ENCODE measurements around the gene TTC39A. TPM values are rescaled to one million over a fixed set of nuclear protein-coding genes. Genes with fewer than 3 reads are reported as not detected.

Gene TTC39A
- total and polyA plus RNA-seq, 4 experiments from 2014 or later: not detected

DNA sequence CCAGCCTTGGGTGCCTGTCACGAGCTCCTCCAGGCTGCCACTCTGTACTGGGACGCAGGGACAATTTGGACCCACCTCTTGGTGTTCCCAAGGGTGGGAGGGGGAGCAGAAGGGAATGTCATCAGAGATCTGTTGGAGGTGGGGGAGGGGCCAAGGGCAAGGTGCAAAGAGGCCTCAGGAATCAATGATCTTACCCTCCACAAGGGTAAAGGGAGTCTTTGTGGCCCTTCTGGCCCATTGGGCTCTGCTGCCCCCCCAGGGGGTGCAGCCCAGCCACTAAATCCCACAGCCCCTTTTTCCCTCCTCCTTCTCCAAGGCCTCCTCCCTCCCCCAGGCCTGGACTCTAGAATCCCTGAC is 8.5 kb downstream of the TTC39A start:
- H3K27ac ChIP-seq (ENCODE audit: low read depth, low read length): no peak overlapping the region
- Mint-ChIP-seq H3K36me3 (no peaks in the 10 kb centered on the region), H3K27me3 (peaks cover 3 to 5% of the 10 kb centered on the region in 2 donors), H3K9me3 (no peaks in the 10 kb centered on the region), H3K4me1 (no peaks in the 10 kb centered on the region), H3K4me3 (no peak overlapping the region), H3K27ac (no peak overlapping the region)
- intact Hi-C loops (cut with micrococcal nuclease): no loop called here
- CTCF ChIA-PET (ENCODE audit: partially characterized antibody): no interaction called here
- H3K4me1 ChIP-seq (ENCODE audit: insufficient read depth, low read length): no peaks in the 10 kb centered on the region
- H3K36me3 ChIP-seq (ENCODE audit: insufficient read depth, low read length): no peaks in the 10 kb centered on the region
- H3K4me3 ChIP-seq (ENCODE audit: low read length in 2 of 2): no peak overlapping the region
- no peaks in the 10 kb centered on the region for H3K9me3 ChIP-seq (ENCODE audit: control insufficient read depth in 1 of 2, low read length in 2 of 2)
- POLR2A ChIA-PET (ENCODE audit: partially characterized antibody): no interaction called here
- DNase-seq: no peak
- no peaks in the 10 kb centered on the region for H3K27me3 ChIP-seq (ENCODE audit: insufficient read depth, low read length)

DNA sequence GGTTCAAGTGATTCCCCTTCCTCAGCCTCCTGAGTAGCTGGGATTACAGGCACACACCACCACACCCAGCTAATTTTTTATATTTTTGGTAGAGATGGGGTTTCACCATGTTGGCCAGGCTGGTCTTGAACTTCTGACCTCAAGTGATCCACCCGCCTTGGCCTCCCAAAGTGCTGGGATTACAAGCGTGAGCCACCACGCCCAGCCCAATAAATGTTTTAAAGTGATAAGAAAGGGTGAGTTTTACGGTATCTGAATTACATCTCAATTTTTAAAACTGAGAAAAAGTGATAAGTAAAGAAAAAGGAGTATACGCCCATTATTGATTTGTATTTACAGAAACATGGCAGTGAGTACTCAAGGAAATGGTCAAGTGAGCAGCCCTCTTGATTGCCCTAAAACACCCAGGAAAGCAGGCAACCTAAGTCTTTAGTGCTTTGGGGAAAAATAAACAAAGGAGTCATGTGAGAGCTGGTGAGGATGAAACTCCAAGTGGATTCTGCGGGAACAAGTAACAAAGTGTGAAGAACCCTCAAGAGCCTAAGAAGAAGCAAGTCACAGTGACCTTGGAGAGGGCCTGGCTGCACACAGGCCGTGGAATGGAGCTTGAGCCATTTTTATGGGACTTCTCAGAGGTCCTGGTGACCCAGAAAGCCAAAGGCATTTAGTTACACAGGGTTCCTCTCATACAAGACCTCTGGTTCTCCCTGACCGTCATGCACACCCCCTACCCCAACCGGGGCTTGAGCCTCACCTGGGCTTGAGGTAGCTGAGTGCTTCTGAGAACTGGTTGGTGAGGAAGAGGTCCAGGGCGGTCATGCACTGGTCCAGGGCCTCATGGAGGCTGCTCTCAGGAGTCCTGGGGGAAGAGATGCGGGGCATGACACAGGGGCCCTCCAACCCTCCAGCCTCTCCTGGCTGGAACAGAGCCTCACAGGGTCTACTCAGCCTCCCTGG is 9.1 kb downstream of the TTC39A start:
- Histone ChIP-seq H3K27me3 (ENCODE audit: insufficient read depth, low read length) (no peaks in the 10 kb centered on the region), H3K9me3 (ENCODE audit: control insufficient read depth in 1 of 2, low read length in 2 of 2) (no peaks in the 10 kb centered on the region), H3K4me3 (ENCODE audit: low read length in 2 of 2) (no peak overlapping the region), H3K4me1 (ENCODE audit: insufficient read depth, low read length) (no peaks in the 10 kb centered on the region), H3K36me3 (ENCODE audit: insufficient read depth, low read length) (no peaks in the 10 kb centered on the region), H3K27ac (ENCODE audit: low read depth, low read length) (no peak overlapping the region)
- H3K9me3 Mint-ChIP-seq: no peaks in the 10 kb centered on the region
- H3K4me3 Mint-ChIP-seq: no peak overlapping the region
- ChIA-PET POLR2A (ENCODE audit: partially characterized antibody) (no interaction called here), CTCF (ENCODE audit: partially characterized antibody) (interaction anchor here (0.7 kb wide), 1 partner anchor 132 kb away, joined by 3 read pairs; no protein-coding TSS in a partner anchor)
- no peaks in the 10 kb centered on the region for H3K36me3 Mint-ChIP-seq
- peaks cover 2 to 3% of the 10 kb centered on the region in 2 donors for H3K27me3 Mint-ChIP-seq
- DNase-seq: no peak
- no peaks in the 10 kb centered on the region for H3K4me1 Mint-ChIP-seq
- intact Hi-C loops (cut with micrococcal nuclease): no loop called here
- no peak overlapping the region for H3K27ac Mint-ChIP-seq

DNA sequence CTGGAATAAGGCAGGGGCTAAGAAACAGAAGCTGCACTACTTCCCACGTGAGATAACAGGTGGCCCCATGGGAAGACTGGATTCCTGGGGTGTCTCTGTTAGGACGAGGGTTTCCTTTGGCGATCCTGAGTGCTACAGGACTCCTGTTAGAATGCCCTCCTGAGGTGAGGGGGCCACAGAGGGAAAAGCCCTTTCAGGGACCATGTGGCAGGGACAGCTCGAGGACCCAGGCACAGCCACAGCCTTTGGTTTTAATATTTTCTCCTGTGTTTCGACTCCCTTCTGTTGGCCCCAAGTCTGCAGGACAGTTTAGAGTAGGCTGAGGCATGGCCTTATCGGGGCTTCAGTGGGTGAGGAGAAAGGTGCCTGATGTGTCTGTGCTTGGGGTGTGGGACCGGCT is 12.6 kb downstream of the TTC39A start:
- Mint-ChIP-seq H3K4me3 (no peak overlapping the region), H3K27ac (no peak overlapping the region), H3K4me1 (peaks cover 0 to 13% (median under 1%) of the 10 kb centered on the region in 4 donors), H3K36me3 (no peaks in the 10 kb centered on the region), H3K9me3 (no peaks in the 10 kb centered on the region), H3K27me3 (no peaks in the 10 kb centered on the region)
- Histone ChIP-seq H3K27me3 (ENCODE audit: insufficient read depth, low read length) (no peaks in the 10 kb centered on the region), H3K4me1 (ENCODE audit: insufficient read depth, low read length) (no peaks in the 10 kb centered on the region), H3K9me3 (ENCODE audit: control insufficient read depth in 1 of 2, low read length in 2 of 2) (no peaks in the 10 kb centered on the region), H3K36me3 (ENCODE audit: insufficient read depth, low read length) (no peaks in the 10 kb centered on the region), H3K27ac (ENCODE audit: low read depth, low read length) (no peak overlapping the region), H3K4me3 (ENCODE audit: low read length in 2 of 2) (no peak overlapping the region)
- intact Hi-C loops (cut with micrococcal nuclease): no loop called here
- no peak for DNase-seq
- ChIA-PET POLR2A (ENCODE audit: partially characterized antibody) (no interaction called here), CTCF (ENCODE audit: partially characterized antibody) (no interaction called here)

DNA sequence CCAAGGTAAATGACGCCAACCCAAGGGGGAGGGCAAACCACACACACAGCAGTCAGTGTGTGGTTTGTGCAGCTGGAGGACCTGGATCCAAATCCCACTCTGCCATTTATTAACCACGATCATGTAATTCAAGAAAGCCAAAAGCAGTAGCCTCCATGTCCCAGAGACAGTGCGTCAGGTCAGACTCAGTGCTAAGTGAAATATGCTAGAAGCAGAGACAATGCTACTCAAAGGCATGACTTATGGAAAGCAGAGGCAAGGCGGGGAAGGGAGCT is 13.6 kb downstream of the TTC39A start:
- intact Hi-C loops (cut with micrococcal nuclease): no loop called here
- no peaks in the 10 kb centered on the region for H3K9me3 Mint-ChIP-seq
- Histone ChIP-seq H3K27me3 (ENCODE audit: insufficient read depth, low read length) (no peaks in the 10 kb centered on the region), H3K4me3 (ENCODE audit: low read length in 2 of 2) (no peak overlapping the region), H3K9me3 (ENCODE audit: control insufficient read depth in 1 of 2, low read length in 2 of 2) (no peaks in the 10 kb centered on the region), H3K4me1 (ENCODE audit: insufficient read depth, low read length) (no peaks in the 10 kb centered on the region), H3K36me3 (ENCODE audit: insufficient read depth, low read length) (no peaks in the 10 kb centered on the region), H3K27ac (ENCODE audit: low read depth, low read length) (no peak overlapping the region)
- H3K4me3 Mint-ChIP-seq: no peak overlapping the region
- H3K27me3 Mint-ChIP-seq: no peaks in the 10 kb centered on the region
- H3K4me1 Mint-ChIP-seq: peaks cover 0 to 13% (median under 1%) of the 10 kb centered on the region in 4 donors
- H3K27ac Mint-ChIP-seq: peak overlapping the region in 1 of 7 donors; percentile 23
- DNase-seq: no peak
- ChIA-PET POLR2A (ENCODE audit: partially characterized antibody) (no interaction called here), CTCF (ENCODE audit: partially characterized antibody) (no interaction called here)
- no peaks in the 10 kb centered on the region for H3K36me3 Mint-ChIP-seq

DNA sequence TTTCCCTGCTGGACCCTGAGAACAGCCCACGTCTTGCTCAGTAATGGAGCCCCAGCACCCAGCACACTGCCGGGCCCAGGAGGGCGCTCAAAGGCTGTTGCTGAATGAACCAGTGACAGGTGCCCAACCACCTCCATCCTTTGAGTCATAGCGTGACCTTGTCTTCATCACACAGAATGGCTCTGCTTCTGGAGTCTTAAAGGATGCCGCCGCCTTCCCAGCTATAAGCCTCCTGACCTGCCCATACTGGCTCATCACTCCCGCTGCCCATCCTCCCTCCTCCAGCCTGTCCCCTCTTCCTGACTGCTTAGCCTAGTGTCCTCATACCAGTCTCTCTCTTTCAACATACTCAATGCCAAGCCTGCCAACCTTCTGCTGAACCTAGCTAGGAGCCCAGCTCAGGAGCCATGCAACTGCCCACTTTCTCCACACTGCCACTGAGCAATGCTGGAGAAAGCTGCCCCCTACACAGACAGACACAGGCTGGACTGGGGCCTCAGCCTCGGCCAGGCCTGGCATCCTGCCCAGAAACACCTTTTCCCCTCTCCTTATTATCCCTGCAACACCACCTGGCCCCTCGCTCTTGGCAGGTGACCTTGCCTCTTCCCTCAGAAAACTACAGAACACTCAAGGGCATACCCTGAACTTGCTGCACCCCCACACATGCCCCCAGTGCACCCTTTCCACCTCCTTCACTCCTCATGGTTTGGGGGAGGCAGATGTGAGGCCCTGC is 14.1 kb downstream of the TTC39A start:
- no peaks in the 10 kb centered on the region for H3K9me3 Mint-ChIP-seq
- intact Hi-C loops (cut with micrococcal nuclease): no loop called here
- DNase-seq: no peak

DNA sequence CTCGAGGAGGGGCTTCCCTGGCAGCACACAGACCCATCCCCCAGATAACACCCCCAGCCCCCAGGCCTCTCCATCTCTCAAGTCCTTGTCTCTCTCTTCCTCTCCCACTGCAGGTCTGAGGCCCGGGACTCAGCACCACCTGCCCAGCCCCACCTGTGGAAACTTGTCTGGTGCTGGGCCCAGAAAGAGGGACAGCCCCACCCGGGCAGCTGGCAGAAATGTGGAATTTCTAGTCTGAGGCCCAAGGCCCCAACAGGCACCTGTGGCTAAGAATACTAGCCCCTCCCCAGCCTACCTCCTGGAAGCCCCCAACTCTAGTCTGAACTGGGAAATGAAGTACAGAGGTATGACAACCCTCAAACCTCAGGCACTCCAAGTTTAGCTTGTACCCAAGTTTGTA is 15.4 kb downstream of the TTC39A start:
- Histone ChIP-seq H3K9me3 (ENCODE audit: control insufficient read depth in 1 of 2, low read length in 2 of 2) (no peaks in the 10 kb centered on the region), H3K27ac (ENCODE audit: low read depth, low read length) (no peak overlapping the region), H3K36me3 (ENCODE audit: insufficient read depth, low read length) (no peaks in the 10 kb centered on the region), H3K4me3 (ENCODE audit: low read length in 2 of 2) (no peak overlapping the region), H3K4me1 (ENCODE audit: insufficient read depth, low read length) (no peaks in the 10 kb centered on the region), H3K27me3 (ENCODE audit: insufficient read depth, low read length) (no peaks in the 10 kb centered on the region)
- intact Hi-C loops (cut with micrococcal nuclease): no loop called here
- Mint-ChIP-seq H3K27me3 (no peaks in the 10 kb centered on the region), H3K9me3 (no peaks in the 10 kb centered on the region), H3K36me3 (no peaks in the 10 kb centered on the region), H3K4me1 (peaks cover 0 to 18% (median 3%) of the 10 kb centered on the region in 4 donors), H3K27ac (peak overlapping the region in 1 of 7 donors; percentile 26), H3K4me3 (no peak overlapping the region)
- POLR2A ChIA-PET (ENCODE audit: partially characterized antibody): no interaction called here
- no peak for DNase-seq
- CTCF ChIA-PET (ENCODE audit: partially characterized antibody): interaction anchor here (0.8 kb wide), 1 partner anchor 20 kb away, joined by 5 read pairs; no protein-coding TSS in a partner anchor

More for the DNA sequence above, 14.1 kb downstream of the TTC39A start:
- no peaks in the 10 kb centered on the region for H3K27me3 Mint-ChIP-seq
- H3K4me3 Mint-ChIP-seq: no peak overlapping the region
- Histone ChIP-seq H3K4me1 (ENCODE audit: insufficient read depth, low read length) (no peaks in the 10 kb centered on the region), H3K27ac (ENCODE audit: low read depth, low read length) (no peak overlapping the region), H3K4me3 (ENCODE audit: low read length in 2 of 2) (no peak overlapping the region), H3K27me3 (ENCODE audit: insufficient read depth, low read length) (no peaks in the 10 kb centered on the region), H3K36me3 (ENCODE audit: insufficient read depth, low read length) (no peaks in the 10 kb centered on the region), H3K9me3 (ENCODE audit: control insufficient read depth in 1 of 2, low read length in 2 of 2) (no peaks in the 10 kb centered on the region)
- H3K27ac Mint-ChIP-seq: no peak overlapping the region
- peaks cover 0 to 13% (median under 1%) of the 10 kb centered on the region in 4 donors for H3K4me1 Mint-ChIP-seq
- ChIA-PET POLR2A (ENCODE audit: partially characterized antibody) (no interaction called here), CTCF (ENCODE audit: partially characterized antibody) (no interaction called here)
- no peaks in the 10 kb centered on the region for H3K36me3 Mint-ChIP-seq

DNA sequence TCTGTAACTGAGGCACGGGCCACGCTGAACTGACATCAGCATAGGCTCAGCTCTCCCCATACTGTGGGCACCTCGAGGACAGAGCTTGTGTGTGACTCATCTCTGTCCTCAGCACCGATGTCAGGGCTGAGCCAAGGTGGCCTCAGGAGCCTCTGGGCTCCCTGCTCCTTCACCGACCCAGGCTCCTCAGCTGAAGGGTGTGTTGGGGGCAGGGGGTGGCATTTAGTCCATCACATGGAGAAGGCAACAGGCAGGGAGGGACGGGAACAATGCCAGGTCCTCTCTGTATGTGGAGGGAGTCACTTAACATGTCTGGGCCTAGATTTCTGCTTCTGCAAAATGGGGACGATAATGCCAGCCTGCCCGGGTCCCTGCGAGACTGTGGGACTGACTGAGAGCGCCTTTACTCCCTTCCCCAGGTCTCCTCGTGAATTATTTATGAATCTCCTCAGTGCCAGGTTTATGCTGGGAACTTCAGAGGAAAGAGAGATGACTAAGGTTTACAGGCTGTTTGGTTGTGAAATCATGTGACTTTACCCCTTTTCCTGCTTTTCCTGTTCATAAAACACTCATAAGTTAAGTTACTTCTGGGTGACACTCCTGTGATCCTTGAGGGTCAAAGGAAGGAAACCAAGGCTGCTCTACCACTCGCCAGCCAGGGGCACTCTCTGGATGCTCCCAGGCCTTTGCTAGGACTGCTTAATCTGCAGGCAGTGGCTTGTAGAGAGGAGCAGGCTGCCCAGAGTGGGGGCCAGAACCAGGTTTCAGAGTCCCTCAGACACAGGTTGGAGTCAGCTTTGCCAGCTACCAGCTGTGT is 16.2 kb downstream of the TTC39A start:
- H3K27me3 ChIP-seq (ENCODE audit: insufficient read depth, low read length): no peaks in the 10 kb centered on the region
- H3K36me3 ChIP-seq (ENCODE audit: insufficient read depth, low read length): no peaks in the 10 kb centered on the region
- ChIA-PET POLR2A (ENCODE audit: partially characterized antibody) (no interaction called here), CTCF (ENCODE audit: partially characterized antibody) (interaction anchor here (0.9 kb wide), 1 partner anchor 17 kb away, joined by 4 read pairs; no protein-coding TSS in a partner anchor)
- no peak overlapping the region for H3K4me3 ChIP-seq (ENCODE audit: low read length in 2 of 2)
- H3K27ac ChIP-seq (ENCODE audit: low read depth, low read length): no peak overlapping the region
- no peaks in the 10 kb centered on the region for H3K4me1 ChIP-seq (ENCODE audit: insufficient read depth, low read length)
- intact Hi-C loops (cut with micrococcal nuclease): no loop called here
- no peaks in the 10 kb centered on the region for H3K36me3 Mint-ChIP-seq
- peak overlapping the region in 2 of 7 donors; percentile 35 to 42 for H3K27ac Mint-ChIP-seq
- H3K4me3 Mint-ChIP-seq: no peak overlapping the region
- no peaks in the 10 kb centered on the region for H3K27me3 Mint-ChIP-seq
- no peaks in the 10 kb centered on the region for H3K9me3 ChIP-seq (ENCODE audit: control insufficient read depth in 1 of 2, low read length in 2 of 2)
- DNase-seq: no peak
- peaks cover 0 to 18% (median 3%) of the 10 kb centered on the region in 4 donors for H3K4me1 Mint-ChIP-seq
- H3K9me3 Mint-ChIP-seq: no peaks in the 10 kb centered on the region

All from CD4-positive, alpha-beta memory T cell (primary cell).